Inflammatory macrophage treated with lipopolysaccharide for 1 hour (primary cell): ENCODE measurements around the gene ATG2A.

ENCODE experiments used
- DNase-seq, 2 donors: peaks; one replicate each; pipeline ENCODE4 v3.0.0-alpha.2; 2020 to 2022

The ATG2A gene

DNA sequence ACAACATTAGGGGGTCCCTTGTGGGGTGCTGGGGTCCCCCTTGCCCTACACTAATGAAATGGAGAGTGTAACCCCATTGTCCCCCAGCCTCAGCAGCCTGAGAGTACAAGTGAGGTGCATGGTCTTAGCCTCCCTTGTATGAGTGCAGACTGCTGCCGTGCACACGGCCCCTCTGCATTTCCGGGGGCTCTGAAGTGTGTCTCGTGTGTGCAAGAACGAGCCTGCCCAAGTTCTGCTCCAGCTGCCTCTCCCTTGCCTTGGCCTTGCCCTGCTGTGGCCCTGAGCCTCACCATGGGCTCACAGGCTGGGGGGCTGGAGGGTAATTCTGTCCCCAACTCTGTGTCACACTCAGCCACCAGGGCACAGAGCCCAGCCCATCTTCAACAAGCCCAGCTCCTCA, 33.4 kb downstream of the ATG2A start:
- DNase-seq: no peak

DNA sequence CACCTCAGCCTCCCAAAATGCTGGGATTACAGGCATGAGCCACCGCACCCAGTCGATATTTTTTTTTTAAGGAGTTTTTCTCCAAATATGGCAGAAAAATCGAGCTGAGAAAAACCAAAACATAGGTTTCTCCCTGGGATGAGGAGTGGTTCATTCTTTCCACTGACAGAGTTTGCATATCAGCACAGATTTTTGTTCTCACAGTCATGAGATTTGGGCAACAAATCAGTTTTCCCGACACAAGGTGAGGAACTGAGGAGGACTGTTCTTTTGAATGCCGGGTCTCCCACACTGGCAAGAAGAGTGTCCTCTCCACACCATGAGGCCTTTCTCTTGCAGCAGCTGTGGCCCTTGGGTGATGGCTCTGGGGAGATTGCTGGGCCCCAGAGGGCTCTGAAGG, 34.8 kb downstream of the ATG2A start:
- DNase-seq: no peak

DNA sequence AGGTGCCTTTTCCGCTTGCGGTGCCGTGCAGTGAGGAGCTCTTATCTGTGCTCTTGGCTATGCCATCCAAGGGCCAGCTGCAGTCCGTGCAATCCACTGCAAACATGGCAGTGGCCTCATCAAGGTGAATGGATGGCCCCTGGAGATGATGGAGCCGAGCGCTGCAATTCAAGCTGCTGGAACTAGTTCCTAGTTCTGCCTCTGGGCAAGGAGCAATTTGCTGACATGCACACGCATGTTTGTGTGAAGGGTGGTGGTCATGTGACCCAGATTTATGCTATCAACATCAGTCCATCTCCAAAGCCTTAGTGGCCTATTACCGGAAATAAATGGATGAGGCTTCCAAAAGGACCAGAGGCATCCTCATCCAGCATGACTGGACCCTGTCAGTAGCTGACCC, 35.5 kb downstream of the ATG2A start:
- no peak for DNase-seq

DNA sequence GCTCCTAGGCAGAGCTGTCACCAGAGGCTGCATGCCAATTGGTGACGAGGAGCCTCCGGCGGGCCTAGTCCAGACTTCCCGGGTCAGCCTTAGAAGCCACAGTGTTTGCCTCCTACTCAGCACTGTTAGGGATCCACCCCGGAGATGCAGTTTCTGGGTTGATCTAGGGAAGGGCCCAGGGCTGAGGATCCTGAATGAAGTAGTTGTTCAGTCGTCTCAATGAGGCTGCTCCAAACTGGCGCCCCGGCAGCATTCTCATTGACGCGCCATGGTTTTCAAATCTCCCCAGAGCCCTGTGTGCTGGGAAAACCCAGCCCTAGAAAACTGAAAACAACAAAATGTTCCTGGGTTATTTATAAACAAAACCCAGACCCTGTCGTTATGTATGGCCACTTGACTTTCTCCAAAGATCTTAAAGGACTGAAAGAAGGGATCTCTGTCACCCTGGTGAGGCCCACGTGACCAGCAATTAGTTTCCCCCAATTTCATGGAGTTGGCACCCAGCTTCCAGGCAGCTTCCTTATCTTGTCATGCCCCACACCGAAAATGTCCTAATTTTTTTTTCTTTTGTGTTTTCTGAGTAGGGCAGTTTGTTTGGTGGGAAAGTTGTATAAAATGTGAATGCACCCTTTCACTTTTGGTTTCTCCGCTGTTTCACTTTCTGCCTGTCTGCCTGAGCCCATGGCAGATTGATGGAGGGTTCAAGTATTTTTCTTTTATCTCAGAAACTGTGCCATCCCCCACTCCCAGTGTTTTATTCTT, 36.6 kb downstream of the ATG2A start:
- DNase-seq: peak; percentile 61 to 65

DNA sequence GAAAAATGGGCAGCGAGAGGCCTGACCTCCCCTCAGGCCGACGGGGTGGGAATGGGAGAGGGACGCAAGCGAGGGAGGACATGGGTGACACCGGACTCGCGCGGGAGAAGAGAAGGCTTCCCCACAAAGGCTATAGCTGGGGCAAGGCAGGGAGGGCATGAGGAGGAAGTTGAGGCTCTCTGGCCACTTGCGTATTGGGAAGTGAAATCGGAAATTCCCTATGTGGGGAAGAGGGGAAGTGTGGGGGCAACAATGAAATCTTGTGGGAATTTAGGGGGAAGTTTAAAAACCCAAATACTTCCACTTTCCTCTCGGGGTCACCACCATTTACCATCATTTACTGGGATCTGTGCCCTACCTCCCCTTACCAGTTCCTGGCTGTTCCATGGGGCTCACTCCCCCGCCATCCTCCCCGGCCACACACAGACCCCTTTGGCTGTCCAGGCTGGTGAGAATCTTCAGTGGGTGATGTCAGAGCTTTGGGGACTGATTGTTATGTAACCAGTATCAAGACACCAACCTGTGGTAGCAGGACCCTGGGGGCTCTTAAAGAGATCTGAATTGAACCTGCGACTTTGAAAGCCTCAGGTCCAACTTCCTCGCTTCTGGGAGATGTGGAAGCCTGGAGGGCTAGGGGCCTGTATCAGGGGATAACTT, 37.6 kb downstream of the ATG2A start:
- DNase-seq: peak; percentile 94 to 98

DNA sequence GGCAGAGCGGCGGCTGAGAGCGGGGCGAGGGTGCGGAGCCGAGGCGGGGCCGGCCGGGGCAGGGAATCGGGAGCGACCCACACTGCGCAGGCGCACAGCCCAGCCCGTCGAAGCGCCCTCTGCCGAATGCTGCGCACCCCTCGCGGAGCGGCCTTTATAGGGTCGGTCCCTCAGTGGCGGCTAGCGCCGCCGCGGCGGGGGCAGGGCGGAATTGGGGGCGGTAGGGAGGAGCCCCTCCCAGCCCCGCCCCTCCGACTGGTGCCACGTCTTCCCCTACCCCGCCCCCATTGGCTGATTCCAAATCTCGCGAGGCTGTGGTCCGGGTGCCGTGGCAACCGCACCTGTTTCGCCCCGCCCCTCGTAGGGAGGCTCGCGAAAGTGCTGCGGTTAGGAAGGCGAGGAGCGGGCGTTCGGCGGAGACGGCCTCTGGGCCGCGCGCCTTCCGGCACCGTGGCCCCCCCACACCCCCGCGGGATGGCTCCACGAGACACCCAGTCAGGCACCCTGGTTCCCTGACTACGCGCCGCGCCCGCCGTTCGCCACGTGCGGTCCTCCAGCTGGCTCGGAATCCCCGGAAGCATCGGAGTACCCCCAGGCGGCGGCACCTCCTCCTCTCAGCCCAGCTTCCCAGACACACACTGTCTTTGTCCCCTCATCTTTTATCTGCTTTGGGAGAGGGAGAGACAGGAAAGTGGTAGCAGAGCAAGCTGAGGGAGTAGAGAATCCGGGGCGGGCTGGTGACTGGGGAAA, 38.3 kb downstream of the ATG2A start, which contains the start of gene EHD1:
TSS of gene EHD1 (minus strand) at position 128 of the 750 bp plus-strand sequence. CDS start 157 bp downstream, outside the sequence.
- peak; percentile 97 to 100 for DNase-seq

DNA sequence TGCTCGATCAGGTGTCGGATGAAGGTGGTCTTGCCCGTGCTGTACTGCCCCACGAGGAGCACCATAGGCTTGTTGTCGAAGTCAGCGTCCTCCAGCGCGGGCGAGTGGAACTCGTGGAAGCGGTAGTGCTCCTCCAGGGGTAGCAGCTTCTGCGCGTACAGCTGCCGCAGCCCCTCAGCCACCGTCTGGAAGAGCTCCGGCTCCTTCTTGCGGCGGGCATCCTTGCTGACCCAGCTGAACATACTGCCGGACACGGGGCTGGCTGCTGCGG, 38.9 kb downstream of the ATG2A start:
- no peak for DNase-seq

DNA sequence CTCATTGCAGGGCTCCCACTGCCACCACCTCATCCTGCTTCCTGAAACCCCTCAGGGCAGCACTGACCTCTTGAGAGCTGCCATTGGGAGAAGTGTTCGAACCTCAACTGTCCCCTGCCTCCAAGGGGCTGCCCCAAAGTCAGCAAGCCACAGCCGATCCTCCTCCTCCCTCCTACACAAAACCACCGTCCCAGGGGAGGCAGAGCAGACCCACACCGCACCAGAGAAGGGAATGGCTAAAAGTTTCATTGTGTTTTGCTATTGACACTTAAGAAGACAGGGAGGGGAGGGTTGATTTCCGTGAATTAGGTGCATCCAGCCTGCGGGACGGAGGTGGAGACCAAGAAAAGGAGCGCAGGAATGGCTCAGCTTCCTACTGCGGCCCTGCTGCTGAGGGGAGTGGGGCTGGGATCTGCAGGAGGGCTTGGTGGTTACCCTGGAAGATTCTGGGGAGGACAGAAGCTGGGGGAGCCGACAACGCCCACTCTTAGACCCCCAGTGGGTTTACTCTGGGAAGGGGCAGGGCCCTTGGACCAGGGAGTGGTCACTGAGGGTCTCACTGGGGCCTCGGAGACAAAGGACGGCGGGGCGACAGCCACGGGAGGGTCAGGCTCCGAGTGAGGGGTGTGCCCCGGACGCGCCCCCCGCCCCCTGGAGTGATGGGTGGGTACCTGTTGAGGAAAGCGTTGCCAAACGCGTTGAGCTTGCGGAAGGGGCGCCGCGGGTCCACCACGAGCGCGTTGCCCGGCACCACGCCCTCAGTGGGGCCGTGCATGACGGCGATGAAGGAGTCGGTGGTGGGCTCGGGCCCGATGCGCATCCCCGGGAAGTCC, 39.4 kb downstream of the ATG2A start:
- DNase-seq: peak; percentile 70 to 72

DNA sequence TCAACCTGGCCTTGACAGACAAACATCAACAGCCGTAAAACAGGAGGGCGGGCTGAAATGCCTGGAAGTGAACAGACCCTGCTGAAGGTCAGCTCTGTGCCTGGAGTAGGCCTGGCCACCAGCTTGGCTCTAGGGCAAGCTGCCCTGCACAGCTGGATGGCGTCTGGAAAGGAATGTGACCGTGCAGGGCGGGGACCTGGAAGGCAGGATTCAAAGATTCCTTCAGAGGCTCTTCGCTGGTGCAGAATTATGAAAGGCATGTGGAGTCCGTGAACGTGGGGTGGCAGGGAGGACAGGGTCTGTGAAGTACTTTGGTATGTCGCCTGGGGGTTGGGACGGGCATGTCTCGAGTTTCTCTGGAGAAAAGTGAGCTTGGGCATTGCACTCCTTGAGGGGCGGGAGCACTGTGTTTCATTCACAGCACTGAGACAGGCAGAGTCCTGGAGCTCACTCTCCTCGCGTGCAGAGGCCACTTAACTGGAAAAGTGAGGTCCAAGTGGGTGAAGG, 40.1 kb downstream of the ATG2A start:
- no peak for DNase-seq

DNA sequence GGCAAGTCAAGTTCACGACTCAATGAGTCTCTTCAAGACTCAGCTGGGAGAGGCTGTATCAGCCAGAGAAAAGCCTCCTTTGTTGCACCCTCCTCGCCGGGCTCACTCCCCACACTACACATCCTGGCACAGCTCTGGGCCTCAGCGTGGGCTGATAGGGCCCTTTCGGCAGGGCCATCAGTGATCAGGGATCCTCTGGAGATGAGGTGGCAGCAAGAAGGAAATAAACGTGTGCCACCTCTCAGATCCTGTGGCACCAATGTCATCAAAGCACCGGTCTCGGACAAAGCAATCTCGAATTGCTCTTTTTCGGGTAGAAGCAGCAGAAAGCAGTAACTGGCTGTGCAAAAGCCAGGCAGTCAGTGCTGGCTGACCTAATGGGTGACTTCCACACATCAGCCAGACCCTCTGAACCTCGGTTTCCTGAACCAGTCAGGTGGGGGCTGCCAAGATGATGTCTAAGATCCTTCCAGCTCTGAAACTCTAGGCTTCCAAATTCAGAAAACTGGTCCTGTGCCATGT, 40.7 kb downstream of the ATG2A start:
- no peak for DNase-seq

DNA sequence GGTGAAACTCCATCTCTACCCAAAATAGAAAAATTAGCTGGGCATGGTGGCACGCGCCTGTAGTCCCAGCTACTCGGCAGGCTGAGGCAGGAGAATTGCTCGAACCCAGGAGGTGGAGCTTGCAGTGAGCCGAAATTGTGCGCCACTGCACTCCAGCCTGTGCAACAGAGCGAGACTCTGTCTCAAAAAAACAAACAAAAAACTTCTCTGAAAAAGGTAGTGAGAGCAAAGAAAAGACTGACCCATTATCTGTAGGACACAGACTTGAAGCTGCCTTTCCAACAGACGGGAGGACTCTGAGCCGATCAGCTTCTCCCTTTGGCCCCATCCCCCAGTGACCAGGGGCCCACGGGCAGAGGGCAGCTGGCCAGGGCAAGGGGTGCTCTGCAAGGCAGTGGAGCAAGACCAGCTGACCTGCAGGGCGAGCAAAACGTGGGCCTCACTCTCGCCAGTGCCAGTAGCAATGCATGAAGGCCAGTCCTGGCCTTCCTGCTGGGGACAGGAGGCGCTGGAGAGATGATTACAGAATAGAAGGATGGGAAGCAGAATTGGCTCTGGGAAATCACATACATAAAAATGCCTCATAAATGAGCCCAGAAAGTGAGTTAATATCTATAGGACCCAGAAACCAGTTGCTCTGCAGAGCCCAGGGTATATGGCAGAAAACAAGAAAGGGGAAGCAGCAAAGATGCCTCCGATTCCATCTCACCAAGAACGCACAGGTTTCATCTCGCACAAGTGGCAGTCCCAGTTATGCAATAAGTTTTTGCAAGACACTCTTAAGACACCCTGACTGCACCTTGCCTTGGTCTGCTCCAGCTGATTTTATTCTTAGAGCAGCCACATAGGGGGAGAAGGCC, 41.4 kb downstream of the ATG2A start:
- no peak for DNase-seq

DNA sequence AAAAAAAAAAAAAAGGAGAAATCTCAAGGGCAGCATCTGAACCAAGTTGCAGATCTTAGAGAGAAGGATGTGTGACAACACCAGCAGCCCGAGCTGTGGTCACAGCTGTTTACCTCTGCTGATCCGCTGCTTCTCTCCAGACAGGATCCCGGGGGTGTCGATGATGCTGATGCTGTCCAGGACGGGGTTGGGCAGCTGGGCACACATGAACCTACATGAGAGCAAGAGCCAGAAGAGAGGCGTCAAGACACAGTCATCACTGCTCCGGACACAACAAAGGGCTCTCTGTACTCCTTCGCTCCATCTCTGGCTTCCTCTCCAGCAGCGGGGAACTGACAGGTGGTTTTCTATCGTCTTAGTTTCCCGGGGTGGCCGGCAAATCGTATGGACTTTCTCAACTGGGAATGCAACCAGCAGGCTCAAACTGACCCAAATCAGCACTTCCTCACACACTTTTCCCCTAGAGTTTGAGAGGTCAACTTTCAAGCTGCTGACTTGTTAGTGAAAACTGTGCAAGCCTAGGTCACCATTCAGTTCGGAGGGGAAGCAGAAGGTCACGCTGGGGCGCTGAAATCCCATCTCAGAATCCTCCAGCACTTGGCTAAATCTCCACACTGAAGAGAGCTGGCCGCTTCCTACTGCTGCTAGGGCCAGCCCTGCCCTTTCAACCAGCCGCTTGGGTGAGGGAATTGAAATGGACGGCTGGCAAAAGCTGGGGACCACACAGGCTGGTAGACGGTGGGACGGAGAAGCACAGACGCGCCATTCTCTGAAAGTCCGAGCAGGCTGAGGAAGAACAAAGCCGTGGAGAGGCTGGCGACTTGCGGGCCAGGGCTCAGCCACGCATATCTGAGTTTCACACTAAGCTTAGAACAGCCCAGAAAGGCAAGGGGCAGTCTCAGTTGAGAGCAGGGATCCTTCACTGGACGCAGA, 42.4 kb downstream of the ATG2A start:
- no peak for DNase-seq

DNA sequence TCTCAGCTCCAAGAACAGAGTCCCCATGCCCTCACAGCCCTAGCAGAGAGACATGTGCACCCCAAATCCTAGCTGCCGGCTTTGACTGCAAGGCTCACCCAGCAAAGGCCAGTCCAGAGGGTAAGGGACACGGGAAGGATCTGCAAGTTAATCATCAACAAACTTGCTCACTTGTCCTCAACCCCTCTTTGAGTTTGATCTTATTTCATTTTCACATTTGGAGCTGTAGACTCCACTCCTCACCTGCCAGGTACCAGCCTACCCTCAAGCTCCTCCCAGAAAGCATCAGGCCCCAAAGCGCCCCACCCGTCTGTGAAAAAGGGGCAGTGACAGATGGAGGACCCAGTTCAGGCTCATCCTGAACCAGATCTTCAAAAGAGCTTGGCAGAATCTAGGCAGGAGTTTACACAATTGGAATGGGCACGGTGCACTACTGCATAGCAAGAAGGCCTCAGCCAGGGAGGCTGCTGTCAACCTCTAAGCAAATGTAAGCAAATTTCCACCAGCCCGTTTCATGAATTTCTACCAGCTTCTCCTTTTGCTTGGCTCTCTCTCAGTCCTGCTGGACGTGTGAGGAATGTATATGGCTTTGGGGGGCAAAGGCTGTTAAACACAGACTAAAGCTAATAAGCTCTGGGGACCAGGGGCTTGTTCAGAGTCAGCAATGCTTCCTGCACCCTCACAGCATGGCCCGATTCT, 44.1 kb downstream of the ATG2A start:
- DNase-seq: no peak

DNA sequence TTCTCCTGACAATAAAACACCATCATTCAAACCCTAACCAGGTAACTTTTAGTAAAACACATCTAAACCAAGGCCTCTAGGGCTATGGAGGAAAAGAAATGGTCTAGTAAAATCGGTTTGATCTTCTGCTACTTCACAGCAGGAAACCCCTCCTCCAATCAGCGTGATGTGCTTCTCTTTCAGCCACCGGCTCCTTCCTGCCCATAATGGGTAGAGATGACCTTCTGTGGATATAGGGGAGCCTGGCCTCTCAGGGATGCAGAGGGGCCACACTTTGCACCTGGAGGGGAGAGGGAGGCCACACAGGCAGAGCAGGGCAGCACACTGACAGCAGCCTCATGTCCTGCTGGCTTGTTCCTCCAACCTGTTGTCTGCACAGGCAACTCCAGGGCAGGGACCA, 45.5 kb downstream of the ATG2A start:
- DNase-seq: no peak

DNA sequence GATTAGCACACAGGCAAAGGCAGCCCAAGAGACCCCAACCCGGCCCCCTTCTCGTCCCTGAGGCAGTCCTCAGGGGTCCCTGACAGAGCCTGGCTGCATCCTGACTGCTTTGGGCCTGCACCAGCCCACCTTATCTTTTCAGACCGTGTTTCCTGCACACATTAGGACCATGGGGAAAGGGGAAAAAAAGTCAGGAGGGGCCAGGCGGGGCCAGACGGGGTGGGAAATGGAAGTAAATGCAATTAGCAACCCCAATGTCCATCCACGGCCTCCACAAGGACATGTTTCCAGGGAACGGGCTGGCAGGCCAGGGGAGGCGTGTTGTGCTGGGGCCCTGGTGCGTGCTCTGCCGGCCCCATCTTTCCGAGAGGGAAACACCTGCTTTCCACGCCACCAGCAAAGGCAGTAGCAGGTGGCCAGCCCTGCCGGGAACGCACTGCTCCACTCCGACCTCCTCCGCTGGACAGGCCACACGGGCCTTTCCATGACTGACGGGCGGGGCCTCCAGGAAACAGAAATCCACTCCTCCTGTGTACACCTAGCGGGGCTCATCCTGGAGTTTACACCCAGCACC, 46.0 kb downstream of the ATG2A start:
- no peak for DNase-seq

DNA sequence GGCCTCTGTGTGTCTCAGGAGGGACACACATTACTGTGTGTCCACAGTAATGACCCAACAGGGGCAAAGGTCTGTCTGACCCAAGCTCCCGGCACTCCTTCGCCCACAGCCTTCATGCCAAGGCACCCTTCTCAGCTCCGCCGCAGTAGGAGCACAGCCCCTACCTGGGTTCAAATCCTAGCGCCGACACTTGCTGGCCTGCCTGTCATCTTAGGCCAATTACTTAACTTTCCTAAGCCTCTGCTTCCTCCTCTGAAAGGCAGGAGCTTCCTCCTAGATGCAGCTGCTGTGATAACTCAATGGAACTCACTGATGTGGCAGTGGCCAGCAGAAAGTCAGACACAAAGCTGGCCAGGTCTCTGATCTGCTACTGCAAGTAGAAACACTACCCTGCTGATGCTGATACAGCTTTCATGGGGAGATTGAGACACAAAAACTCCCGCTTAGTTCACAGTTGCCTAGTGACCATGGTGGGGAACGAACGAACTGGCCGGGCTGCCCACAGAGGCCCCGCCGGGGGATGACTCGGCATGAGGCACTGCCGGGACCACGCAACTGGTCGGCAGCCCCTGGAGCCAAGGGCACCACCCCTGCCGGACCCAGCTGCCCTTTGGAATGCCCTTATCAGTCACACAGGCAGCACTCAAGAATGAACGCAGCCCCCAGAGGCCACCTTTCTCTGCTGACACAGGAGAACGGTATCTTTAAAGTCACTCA, 46.7 kb downstream of the ATG2A start:
- DNase-seq: peak; percentile 91 to 94

DNA sequence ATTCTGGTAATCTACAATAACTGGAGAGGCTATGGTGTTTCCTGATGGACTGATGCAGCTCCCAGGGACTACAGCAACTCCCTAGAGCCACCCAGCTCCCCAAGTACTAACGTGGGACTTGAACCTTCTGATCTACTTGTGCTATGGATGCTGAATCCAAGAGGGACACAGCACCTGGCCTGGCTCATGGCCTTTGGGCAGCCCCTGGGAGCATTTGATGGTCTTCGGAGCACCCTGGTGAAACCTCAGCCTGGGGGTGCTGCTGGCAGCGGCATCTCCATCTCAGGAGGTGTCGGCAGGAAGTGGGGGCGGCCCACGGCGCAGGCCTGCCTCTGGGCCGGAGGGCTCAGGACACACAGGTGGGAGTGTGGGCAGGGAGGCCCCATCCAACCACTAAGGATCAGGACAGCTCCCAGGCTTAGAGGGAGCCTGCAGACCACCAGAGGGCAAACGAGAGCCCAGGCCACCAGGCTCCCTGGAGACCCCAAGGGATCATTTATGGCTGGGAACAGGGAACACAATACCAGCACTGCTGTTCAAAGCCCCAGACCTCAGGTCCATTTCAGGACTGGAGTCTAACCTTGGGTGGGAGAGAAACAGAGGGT, 47.3 kb downstream of the ATG2A start:
- DNase-seq: no peak

DNA sequence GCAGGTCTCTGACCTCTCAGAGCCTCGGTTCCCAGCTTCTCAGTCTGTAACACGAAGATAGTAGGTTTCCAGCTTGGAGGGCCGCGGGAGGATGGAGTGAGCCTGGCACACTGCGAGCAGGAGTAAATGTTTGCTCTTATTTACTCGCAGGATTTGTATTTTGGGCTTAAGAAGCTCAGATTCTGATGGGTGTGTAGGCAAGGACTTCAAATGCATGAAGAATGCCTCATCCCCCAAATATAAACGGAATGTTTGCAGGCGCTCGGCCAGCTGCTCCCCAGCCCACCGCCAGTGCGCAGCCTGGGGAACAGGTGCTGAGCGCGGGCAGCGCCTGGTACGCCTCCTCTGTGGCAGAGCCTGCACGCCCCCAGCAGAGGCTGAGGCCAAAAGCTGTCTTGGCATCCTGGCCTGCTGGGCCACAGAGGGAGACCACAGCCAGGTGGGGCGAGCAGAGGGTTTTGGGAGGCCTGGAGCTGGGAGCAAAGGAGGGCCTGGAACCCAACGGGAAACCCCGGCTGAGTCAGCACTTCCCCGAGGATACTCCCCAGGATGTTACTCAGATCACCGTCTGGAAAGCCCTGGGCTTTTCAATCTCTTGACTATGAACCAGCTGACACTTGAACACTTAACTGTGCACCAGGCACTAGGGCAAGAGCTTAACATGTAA, 48.0 kb downstream of the ATG2A start:
- peak; percentile 85 to 93 for DNase-seq
